HG03066 (cell line): ENCODE data around the gene TSPEAR.
"Not testable (repeated sequence)": the region's sequence is repeated elsewhere in the genome, so short reads cannot be mapped to it uniquely, and the experiment has no call there.

Source experiments
- ATAC-seq: cut with Tn5 transposase; IDR thresholded peaks from one replicate; pipeline ENCODE4 v1.9.1; 2021; ENCODE audit warnings: low read depth; ENCODE audit not compliant: unreplicated experiment

TSPEAR gene

GRCh38 chr21:44703731-44704635, 7.4 kb downstream of the TSPEAR start:
- no peak for ATAC-seq

GRCh38 chr21:44702973-44703730, 8.2 kb downstream of the TSPEAR start:
- no peak for ATAC-seq

- ATAC-seq, result no peak
Observed at GRCh38 chr21:44702111-44702972, 9.0 kb downstream of the TSPEAR start.

GRCh38 chr21:44701541-44701940, 9.8 kb downstream of the TSPEAR start:
- no peak for ATAC-seq

GRCh38 chr21:44701023-44701400, 10.4 kb downstream of the TSPEAR start:
- no peak for ATAC-seq

GRCh38 chr21:44700101-44701022, 11.0 kb downstream of the TSPEAR start:
- no peak for ATAC-seq

GRCh38 chr21:44699502-44700001, 11.8 kb downstream of the TSPEAR start:
- no peak for ATAC-seq

GRCh38 chr21:44697811-44698734, 13.3 kb downstream of the TSPEAR start:
- no peak for ATAC-seq

GRCh38 chr21:44697172-44697810, 14.1 kb downstream of the TSPEAR start, which contains the start of gene KRTAP10-12:
Gene KRTAP10-12, plus strand, starts transcription at chr21:44697172. Its CDS starts 30 bp downstream, at chr21:44697202.
- not testable (repeated sequence) for ATAC-seq

- no peak for ATAC-seq
Observed at GRCh38 chr21:44696572-44696971, 14.8 kb downstream of the TSPEAR start.

GRCh38 chr21:44695641-44696040, 15.7 kb downstream of the TSPEAR start:
- ATAC-seq, result no peak

GRCh38 chr21:44695184-44695583, 16.2 kb downstream of the TSPEAR start:
- no peak for ATAC-seq

GRCh38 chr21:44694776-44695175, 16.6 kb downstream of the TSPEAR start:
- no peak for ATAC-seq

- no peak for ATAC-seq
Observed at GRCh38 chr21:44692798-44693512, 18.4 kb downstream of the TSPEAR start.

GRCh38 chr21:44691686-44692085, 19.7 kb downstream of the TSPEAR start:
- no peak for ATAC-seq

GRCh38 chr21:44689740-44690139, 21.6 kb downstream of the TSPEAR start:
- ATAC-seq, result not testable (repeated sequence)

GRCh38 chr21:44687671-44688070, 23.7 kb downstream of the TSPEAR start:
- no peak for ATAC-seq
